Esophagus (tissue), 2 donors: Measurements from ENCODE around the gene ZNF48. TPM values are rescaled to one million over a fixed set of nuclear protein-coding genes. Genes with fewer than 3 reads are reported as not detected.

Source experiments
- H3K27ac ChIP-seq, 2 donors: one replicate each; pipeline ENCODE4 v1.5.1; 2013; ENCODE audit warnings: low read depth in 2 of 2, mild to moderate bottlenecking in 2 of 2, inconsistent platforms in 1 of 2, low read length in 1 of 2, moderate library complexity in 1 of 2
- H3K27me3 ChIP-seq, 2 donors: one replicate each; pipeline ENCODE4 v1.6.1; 2013; ENCODE audit warnings: low read length in 2 of 2, control low read depth in 1 of 2, mild to moderate bottlenecking in 1 of 2; ENCODE audit not compliant: insufficient read depth in 2 of 2, control insufficient read depth in 1 of 2
- H3K36me3 ChIP-seq, 2 donors: one replicate each; pipeline ENCODE4 v1.6.1; 2013; ENCODE audit warnings: low read length in 1 of 2; ENCODE audit not compliant: control insufficient read depth in 2 of 2, insufficient read depth in 2 of 2
- H3K4me1 ChIP-seq, 2 donors: one replicate each; pipeline ENCODE4 v1.6.1; 2013; ENCODE audit warnings: low read length in 1 of 2; ENCODE audit not compliant: control insufficient read depth in 2 of 2, insufficient read depth in 2 of 2
- H3K4me3 ChIP-seq, 2 donors: one replicate each; pipeline ENCODE4 v1.5.1; 2013; ENCODE audit warnings: low read length in 2 of 2, mild to moderate bottlenecking in 2 of 2, low read depth in 1 of 2, moderate library complexity in 1 of 2
- H3K9me3 ChIP-seq, 2 donors: one replicate each; pipeline ENCODE4 v1.6.1; 2013; ENCODE audit warnings: mild to moderate bottlenecking in 2 of 2, low read depth in 1 of 2, low read length in 1 of 2, moderate library complexity in 1 of 2; ENCODE audit not compliant: control insufficient read depth in 2 of 2, insufficient read depth in 1 of 2
- WGBS, 2 donors: extraction: QIAGEN DNeasy Blood & Tissue Kit; methylation state at CpG; one replicate each; pipeline ENCODE4 v1.1.7; 2013; 5-methylcytosine and 5-hydroxymethylcytosine counted together
- polyA plus RNA-seq, 2 donors: library from polyadenylated mRNA; stranded (reverse); fragments of 200-250 nt; gene quantifications; one replicate each; pipeline ENCODE4 v1.2.3, GENCODE V29; 2013
- donor health status: healthy with polysubstance abuse.
- donor health status: Bipolar disorder and iron deficiency.

ZNF48 gene
- polyA plus RNA-seq, 2 donors, result 1.4 to 2.6 TPM

DNA sequence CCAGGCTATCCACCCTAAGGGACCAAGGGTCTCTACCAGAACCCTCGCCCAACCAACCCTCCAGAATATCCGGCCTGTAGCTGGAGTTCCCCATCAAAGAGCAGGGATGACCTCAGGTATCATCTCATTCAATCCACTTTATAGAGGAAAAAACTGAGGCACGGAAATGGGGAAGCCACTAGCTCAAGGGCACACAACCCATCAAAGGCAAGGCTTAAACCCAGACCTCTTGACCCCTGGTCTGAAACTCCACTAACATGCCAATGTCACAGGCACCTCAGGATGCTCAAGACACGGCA lies 26.5 kb upstream of the ZNF48 start:
- H3K27ac ChIP-seq, result peak overlapping the region; percentile 23 to 87
- H3K4me1 ChIP-seq, result peaks cover 0 to 11% of the 10 kb centered on the region in 2 donors
- H3K36me3 ChIP-seq, result peaks cover 8 to 17% of the 10 kb centered on the region in 2 donors
- no peaks in the 10 kb centered on the region for H3K9me3 ChIP-seq
- peak overlapping the region; percentile 73 to 75 for H3K4me3 ChIP-seq
- no peaks in the 10 kb centered on the region for H3K27me3 ChIP-seq
- WGBS, 2 donors, result 2 to 4% methylated on average over 4 of the region's 4 CpGs

DNA sequence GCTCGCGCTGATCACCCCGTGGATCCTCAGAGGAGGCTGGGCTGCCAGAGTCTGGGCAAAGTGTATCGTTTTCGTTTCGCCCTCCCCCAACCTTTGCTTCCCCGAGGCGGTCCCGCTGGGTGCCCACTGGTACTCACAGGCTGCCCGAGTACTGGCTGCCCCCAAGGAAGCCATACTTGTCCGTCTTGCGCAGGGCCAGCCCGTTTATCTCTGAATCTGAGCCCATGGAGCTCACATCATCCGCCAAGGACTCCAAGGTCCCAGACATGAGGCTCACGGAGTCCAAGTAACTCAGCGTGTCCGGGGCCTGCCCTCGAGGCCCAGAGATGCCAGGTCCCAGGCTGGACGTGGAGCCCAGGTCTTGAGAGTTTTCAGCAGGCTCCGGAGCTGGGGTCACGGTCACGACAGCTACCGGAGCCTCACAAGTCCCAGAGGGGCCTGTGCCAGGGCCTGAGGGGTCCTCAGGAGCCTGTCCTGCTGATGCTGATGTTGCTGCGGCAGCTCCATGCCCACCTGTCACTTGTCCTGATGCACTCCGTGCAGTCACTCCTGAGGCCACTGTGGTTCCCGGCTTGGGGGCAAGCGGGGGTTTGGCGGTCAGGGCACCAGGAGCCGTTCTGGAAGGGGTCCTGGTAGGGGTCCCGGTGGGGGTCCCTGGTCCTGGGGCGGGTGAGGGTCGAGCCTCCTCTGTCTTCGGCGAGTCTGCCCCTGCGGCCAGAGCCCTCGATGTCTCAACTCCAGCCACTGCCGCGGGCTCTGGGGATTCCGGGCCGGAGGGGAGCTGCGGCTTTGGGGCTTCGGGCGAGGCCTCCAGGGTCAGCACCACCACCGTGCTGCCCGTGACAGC lies 25.9 kb upstream of the ZNF48 start:
- peaks cover 0 to 11% of the 10 kb centered on the region in 2 donors for H3K4me1 ChIP-seq
- 1% methylated on average over 45 of the region's 45 CpGs for WGBS, 2 donors

DNA sequence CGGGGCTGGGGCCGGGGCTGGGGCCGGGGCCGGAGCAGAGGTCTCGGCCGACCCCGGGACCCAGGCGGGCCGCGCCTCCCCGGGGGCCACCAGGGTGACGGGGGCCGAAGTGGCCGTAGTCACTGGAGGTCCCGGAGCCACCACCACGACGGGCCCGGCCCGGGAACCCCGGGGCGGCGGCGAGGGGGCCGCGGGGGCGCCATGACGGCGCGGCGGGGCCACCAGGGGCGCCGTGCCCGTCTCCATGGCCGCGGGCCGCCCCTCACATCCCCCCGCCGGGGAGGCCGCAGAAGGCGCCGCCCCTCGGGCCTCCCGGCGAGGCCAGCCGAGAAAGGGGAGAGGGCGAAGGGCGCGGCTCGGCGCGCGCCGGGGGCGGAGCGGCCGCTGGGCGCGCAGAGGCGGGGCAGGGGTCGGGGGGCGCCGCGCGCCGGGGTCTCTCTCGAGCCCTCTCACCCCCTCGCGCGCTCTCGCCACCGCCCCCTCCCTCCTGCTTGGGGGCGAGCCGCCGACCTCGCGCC lies 25.2 kb upstream of the ZNF48 start:
- Histone ChIP-seq H3K9me3 (no peaks in the 10 kb centered on the region), H3K4me3 (peak overlapping the region; percentile 73 to 75), H3K27ac (peak overlapping the region; percentile 80 to 85), H3K27me3 (no peaks in the 10 kb centered on the region), H3K36me3 (peaks cover 8 to 13% of the 10 kb centered on the region in 2 donors), H3K4me1 (peaks cover 0 to 11% of the 10 kb centered on the region in 2 donors)
- WGBS, 2 donors, result 1% methylated on average over 25 to 76 of the region's 76 CpGs

More for the DNA sequence above, 25.9 kb upstream of the ZNF48 start:
- Histone ChIP-seq H3K9me3 (no peaks in the 10 kb centered on the region), H3K27ac (peak overlapping the region; percentile 85 to 87), H3K27me3 (no peaks in the 10 kb centered on the region), H3K4me3 (peak overlapping the region; percentile 73 to 75), H3K36me3 (peaks cover 8 to 17% of the 10 kb centered on the region in 2 donors)

DNA sequence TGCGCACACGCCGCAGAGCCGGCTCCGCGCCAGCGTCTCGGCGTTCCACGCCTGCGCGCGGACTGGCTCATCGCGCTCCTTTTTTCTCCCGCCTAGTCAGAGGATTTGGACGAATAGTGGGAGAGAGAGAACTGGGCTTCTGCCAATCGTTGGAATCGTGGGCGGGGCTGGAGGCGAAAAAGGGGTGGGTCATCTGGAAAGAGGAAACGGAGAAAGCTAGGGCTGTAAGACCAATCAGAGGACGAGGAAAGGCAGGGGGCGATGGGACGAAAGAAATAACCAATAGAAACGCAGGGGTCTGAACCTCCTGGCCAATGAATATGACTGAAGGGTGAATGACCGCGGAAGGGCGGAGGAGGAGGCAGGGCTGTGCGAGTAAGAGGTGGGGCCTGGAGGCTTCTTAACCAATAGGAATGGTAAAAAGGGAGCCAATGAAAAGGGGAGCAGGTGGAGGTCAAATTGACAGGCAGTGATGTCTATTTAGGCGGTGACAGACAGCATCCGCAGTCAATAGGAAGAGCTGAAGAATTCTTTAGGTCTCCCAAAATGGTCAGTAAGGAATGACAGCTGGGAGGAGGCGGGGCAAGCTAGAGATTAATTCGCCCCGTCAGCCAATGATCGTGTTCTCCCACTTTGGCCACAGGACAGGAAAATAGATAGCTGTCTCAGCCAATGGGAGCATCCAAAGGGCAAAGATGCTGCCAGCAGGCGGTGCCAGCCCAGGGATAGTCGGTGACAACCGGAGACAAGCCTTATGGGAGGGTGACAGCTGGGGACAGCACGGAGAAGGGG lies 24.6 kb upstream of the ZNF48 start, which contains the start of gene TBC1D10B:
Gene TBC1D10B (minus strand): TSS at position 39 of the 792 bp plus-strand sequence. CDS start 311 bp downstream, outside the sequence.
- WGBS, 2 donors, result 0 to 1% methylated on average over 40 of the region's 40 CpGs
- Histone ChIP-seq H3K27ac (peak within 1 kb of the TSS; percentile 85 to 95), H3K9me3 (no peaks in the 10 kb centered on the region), H3K4me1 (peaks cover 0 to 11% of the 10 kb centered on the region in 2 donors), H3K4me3 (peak within 1 kb of the TSS; percentile 73 to 75), H3K36me3 (peaks cover under 1 to 7% of the 10 kb centered on the region in 2 donors), H3K27me3 (no peaks in the 10 kb centered on the region)

DNA sequence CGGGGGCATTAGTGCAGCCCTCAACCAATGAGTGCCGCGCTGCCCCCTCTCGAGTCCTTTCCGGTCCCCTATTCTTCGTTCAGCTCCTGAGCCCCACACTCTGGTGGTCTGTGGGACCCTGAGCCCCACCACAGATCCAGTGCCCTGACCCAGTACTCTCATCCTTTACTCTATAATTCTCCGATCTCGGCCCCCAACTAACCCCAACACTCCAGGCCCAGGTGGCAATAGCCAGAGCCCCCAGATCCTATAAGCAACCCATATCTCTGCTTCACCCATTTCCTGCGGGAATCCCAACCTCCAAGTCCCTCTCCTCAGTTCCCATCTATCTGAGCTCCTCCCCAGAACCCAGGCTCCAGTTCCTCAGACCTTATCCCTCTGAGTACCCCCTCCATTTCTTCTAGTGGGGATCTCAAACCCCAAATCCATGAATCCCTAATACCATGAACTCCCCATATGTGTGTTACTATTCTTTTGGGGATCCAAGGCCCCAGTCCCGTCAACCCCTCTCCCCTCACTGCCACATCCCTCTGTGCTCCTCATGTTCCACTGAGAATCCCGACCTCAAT lies 23.9 kb upstream of the ZNF48 start:
- Histone ChIP-seq H3K4me3 (peak overlapping the region; percentile 38 to 44), H3K4me1 (peaks cover 0 to 13% of the 10 kb centered on the region in 2 donors), H3K9me3 (no peaks in the 10 kb centered on the region), H3K36me3 (peaks cover 0 to 6% of the 10 kb centered on the region in 2 donors), H3K27me3 (no peaks in the 10 kb centered on the region), H3K27ac (peak overlapping the region; percentile 73 to 95)
- 20 to 29% methylated on average over 8 to 11 of the region's 11 CpGs for WGBS, 2 donors

DNA sequence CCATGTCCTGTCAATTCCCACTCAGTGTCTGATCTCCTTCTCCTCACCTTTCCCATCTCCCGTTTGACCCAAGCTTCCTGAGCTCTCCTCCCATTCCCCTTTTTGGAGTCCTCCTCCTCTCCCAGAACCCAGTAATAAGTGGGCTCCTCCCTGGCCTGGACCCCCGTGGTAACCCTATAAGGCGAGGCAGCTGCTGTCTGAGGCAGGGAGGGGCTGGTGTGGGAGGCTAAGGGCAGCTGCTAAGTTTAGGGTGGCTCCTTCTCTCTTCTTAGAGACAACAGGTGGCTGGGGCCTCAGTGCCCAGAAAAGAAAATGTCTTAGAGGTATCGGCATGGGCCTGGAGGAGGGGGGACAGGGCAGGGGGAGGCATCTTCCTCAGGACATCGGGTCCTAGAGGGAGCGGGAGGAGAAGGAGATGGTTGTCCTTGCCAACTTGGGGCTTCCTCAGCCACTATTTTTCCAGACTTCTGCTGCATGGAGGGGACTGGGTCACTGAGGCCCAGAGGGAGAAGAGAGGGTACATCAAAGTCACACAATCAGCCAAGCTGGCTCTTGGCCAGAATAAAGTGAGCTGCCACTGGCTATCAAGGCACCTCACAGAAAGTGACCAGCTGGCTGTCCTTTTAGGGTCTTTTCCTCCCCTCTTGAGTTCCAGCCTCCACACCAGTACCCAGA lies 23.0 kb upstream of the ZNF48 start:
- 78 to 86% methylated on average over 6 of the region's 6 CpGs for WGBS, 2 donors
- Histone ChIP-seq H3K36me3 (peaks cover 0 to 2% of the 10 kb centered on the region in 2 donors), H3K9me3 (no peaks in the 10 kb centered on the region), H3K27me3 (no peaks in the 10 kb centered on the region), H3K27ac (no peak overlapping the region), H3K4me1 (peaks cover 0 to 13% of the 10 kb centered on the region in 2 donors), H3K4me3 (no peak overlapping the region)

DNA sequence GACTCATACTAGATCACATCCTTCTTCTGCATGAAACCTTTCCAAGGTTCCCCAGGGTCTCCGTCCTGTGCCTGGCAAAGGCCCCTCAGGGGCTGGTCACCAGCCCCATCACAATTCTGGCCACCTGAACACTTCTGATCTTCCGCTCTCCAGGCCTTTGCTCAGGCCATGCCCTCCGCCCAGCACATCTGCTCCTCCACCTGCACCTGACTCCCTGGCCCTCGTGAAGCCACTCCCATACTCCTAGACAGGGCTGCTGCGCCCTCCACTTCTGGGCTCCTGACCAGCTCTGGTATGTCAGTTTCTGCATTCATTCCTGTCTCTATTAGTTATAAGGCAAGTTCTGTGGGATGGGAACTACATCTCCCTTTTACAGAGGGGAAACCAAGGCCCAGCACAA lies 22.5 kb upstream of the ZNF48 start:
- Histone ChIP-seq H3K27ac (no peak overlapping the region), H3K9me3 (no peaks in the 10 kb centered on the region), H3K36me3 (no peaks in the 10 kb centered on the region), H3K27me3 (no peaks in the 10 kb centered on the region), H3K4me1 (peaks cover 0 to 9% of the 10 kb centered on the region in 2 donors), H3K4me3 (no peak overlapping the region)
- WGBS, 2 donors, result 89% methylated on average over 5 of the region's 5 CpGs

DNA sequence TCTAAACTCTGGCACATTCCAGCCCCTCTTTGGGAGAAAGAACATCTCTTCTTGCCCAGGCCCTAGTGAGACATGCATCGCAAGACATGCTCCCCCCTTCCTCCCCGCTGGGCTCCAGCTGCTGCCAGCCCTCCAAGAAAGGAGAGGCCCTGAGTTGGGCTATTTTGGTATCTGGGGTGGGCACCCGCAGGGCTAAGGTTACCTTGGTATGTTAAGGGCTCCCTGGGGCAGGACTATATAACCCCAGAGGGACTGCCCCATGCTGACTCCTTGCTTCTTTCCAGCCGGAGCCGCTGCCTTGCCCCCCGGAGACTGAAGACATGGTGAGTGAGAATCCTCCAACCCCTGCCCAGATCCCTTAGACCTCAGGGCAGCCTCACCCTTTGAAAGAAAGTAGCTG lies 20.7 kb upstream of the ZNF48 start, which contains the start of gene MYL11:
Gene MYL11 (plus strand): TSS at position 265 of the 400 bp plus-strand sequence. CDS start 56 bp downstream, at position 321.
- Histone ChIP-seq H3K4me1 (peaks cover 4 to 8% of the 10 kb centered on the region in 2 donors), H3K27me3 (no peaks in the 10 kb centered on the region), H3K4me3 (no peak within 1 kb of the TSS), H3K27ac (no peak within 1 kb of the TSS), H3K9me3 (no peaks in the 10 kb centered on the region), H3K36me3 (no peaks in the 10 kb centered on the region)
- 88 to 91% methylated on average over 6 of the region's 6 CpGs for WGBS, 2 donors

DNA sequence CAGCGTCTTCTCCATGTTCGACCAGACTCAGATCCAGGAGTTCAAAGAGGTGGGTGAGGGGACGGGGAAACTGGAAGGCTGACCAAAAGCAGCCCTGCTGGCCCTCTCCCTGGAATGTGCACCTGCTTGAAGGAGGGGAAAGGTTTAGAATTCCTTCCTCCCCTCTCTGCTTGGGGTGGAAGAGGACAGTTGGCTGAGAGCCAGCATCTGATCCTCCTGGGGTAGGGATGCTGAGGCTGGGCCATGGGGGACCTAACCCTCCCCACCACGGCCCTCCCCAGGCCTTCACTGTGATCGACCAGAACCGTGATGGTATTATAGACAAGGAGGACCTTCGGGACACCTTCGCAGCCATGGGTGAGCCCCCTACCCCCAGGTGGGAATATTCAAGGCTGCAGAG lies 19.4 kb upstream of the ZNF48 start:
- Histone ChIP-seq H3K27me3 (no peaks in the 10 kb centered on the region), H3K9me3 (no peaks in the 10 kb centered on the region), H3K4me3 (no peak overlapping the region), H3K27ac (no peak overlapping the region), H3K4me1 (peaks cover 4 to 8% of the 10 kb centered on the region in 2 donors), H3K36me3 (no peaks in the 10 kb centered on the region)
- WGBS, 2 donors, result 89 to 92% methylated on average over 7 to 8 of the region's 8 CpGs
